HG02840 (cell line): Measurements from ENCODE around the gene PRKAG3.
"Not testable (repeated sequence)": the region's sequence is repeated elsewhere in the genome, so short reads cannot be mapped to it uniquely, and the experiment has no call there.

ENCODE experiments used
- ATAC-seq: cut with Tn5 transposase; IDR thresholded peaks from one replicate; pipeline ENCODE4 v1.9.1; 2021; ENCODE audit warnings: mild to moderate bottlenecking, moderate library complexity, moderate number of reproducible peaks; ENCODE audit not compliant: unreplicated experiment, low FRiP score

The PRKAG3 gene

DNA sequence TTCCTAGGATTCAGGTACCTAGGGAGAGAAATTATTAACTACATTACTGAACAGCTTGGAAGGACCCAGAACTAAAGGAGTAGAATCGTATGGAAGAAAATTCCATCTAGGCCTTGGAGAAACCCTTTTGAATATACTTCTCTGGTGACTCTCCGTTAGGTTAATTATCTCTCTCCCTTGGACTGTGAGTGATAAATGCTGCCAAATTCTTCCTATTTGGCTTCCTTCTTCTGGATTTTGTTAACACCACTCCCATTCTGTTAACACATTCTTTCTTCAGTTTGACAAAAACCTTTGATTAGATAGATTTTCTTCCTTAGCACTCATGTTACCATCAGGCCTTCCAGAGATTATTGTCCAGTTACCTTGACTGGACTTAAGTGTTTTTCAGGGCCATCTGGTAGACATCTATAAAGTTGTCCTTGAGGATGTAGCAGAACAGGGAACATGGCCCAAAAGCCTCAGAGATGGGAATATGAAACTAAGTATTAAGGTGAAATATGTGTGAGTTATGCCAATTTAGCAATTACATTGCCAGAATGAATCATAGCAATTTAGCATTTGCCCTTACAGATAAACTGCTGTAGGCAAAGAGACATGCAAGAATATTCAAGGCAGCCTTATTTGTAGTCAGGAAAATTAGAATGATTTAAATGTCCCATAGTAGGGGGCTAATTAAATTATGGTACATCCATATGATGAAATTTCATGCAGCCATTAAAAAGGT is 42.9 kb downstream of the PRKAG3 start:
- no peak for ATAC-seq

DNA sequence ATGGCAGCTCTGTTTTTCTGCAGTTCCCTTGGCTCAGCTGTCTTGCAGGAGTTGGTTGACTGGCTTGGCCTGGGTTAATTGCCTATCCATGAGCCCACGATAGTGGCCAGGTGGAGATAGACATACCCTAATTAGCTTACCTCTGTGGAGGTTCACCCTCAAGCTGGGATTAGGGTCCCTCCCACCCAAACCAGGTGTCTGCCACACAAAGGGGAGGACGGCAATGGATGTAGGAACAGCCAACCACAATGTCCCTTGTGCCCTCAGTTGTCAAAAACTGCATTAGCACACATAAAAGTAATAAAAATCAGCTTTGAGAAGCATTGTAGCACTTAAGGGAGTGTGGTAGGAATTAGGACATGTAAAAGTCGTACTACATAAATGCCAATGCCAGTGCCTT is 45.5 kb downstream of the PRKAG3 start:
- no peak for ATAC-seq

GRCh38 chr2:218785103-218785502 is 46.5 kb downstream of the PRKAG3 start:
- no peak for ATAC-seq

DNA sequence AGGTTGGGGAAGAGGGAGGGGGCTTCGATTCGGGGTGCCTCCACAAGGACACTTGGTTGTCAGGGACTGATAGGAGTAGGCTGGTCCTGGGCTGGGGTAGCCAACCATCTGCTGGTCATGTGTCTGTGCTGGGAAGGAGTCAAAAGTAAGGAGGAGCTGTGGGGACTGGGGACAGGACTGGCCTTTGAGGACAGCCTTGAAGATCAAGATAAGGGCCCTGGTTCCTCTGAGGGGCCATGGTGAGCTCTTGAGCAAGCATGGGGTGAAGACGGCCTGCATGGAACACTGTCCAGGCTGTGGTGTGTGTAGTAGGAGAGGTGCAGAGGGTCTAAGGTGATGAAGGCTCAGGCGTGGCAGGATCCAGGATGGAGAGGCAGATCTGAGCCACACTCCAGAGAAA is 47.9 kb downstream of the PRKAG3 start:
- ATAC-seq = no peak

- ATAC-seq = no peak
Measured at GRCh38 chr2:218782528-218782844, 49.1 kb downstream of the PRKAG3 start.

DNA sequence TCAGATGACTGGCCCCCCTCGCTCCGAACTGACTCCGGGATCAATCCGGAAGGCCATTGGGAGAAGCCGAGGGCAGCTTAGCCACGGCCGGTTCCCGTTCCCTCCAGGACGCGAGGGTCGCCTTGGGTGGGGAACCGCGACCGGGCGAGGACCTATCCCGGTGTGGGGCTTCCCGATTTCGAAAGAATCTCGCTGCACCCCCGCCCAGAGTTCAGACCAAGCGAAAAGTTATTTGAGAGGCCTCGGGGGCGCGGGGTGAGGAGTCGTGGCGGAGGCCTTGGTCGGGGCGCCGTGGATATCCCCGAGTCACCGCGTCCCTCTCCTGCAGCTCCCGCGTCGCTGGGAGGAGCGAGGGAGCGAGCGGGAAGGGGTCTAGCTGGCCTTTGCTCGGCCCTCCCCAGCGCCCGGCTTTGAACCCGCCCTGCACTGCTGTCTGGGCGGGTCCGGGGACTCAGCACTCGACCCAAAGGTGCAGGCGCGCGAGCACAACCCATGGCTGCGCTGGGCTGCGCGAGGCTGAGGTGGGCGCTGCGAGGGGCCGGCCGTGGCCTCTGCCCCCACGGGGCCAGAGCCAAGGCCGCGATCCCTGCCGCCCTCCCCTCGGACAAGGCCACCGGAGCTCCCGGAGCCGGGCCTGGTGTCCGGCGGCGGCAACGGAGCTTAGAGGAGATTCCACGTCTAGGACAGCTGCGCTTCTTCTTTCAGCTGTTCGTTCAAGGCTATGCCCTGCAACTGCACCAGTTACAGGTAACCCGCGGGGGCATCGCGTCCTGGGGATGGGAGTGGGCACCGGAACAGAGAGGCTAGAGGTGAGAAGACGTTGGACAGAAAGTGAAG is 49.7 kb downstream of the PRKAG3 start, which contains the start of gene CYP27A1:
CYP27A1 (plus strand) TSS at position 457 of the 837 bp plus-strand sequence; CDS start at position 493, 36 bp downstream.
- no peak for ATAC-seq

DNA sequence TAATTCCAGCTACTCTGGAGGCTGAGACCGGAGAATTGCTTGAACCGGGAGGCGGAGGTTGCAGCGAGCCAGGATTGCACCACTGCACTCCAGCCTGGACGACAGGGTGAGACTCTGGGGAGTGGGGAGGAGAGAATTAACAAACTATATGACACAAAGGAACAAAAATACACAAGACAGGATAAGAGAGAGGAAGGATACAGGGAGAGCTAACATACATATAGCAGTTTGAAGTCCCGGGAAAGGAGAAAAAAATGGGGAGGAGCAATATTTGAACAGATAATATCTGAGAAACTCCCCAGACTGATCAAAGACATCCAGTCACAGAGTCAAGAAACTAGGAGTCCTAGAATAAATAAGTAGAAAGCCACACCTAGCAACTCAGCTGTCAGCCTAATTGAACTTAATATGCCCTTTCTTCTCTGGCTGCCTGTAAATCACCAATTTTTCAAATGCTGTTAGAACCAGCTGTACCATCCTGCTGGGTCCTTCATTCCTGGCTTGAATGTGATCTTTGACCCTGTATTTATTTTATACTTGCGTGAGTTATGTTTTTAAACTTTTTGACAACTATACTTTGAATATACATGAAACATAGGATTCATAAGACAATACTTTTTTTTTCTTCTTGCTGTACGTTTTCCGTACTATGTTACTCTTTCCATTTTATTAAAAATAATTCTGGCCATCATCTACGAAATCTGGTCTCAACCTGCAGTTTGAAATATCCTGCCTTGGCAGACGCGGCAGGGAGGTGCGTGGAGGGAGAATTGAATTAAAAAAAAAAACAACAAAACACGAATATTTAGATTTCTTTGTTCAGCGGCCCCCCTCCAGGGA is 50.5 kb downstream of the PRKAG3 start:
- no peak for ATAC-seq

GRCh38 chr2:218780046-218780445 is 51.6 kb downstream of the PRKAG3 start:
- ATAC-seq = no peak

GRCh38 chr2:218777276-218777990 is 54.2 kb downstream of the PRKAG3 start:
- no peak for ATAC-seq

DNA sequence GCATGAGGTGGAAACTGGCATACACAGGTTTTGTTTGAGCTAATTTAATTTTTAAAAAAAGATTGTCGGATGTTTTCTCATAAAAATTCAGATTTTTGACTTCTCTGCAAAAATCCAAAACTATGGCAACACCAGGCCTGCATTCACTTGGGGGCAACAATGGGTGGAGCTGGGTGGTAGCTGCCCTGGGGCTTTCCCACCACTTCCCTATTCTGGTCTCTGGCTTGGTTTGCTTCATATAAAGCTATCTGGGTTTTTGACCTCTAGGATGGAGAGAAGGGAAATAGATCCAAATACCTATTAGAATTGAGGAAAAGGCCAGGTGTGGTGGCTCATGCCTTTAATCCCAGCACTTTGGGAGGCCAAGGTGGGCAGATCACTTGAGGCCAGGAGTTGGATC is 55.1 kb downstream of the PRKAG3 start:
- no peak for ATAC-seq

GRCh38 chr2:218773881-218774280 is 57.7 kb downstream of the PRKAG3 start:
- no peak for ATAC-seq

GRCh38 chr2:218772759-218773158 is 58.8 kb downstream of the PRKAG3 start:
- not testable (repeated sequence) for ATAC-seq
